Peyer's patch (tissue), 4 donors: ENCODE measurements around the gene EHBP1.

Experiments
- POLR2A ChIP-seq, 2 donors: fragments of 450-650 bp; IDR thresholded peaks; one replicate each; pipeline ENCODE4 v1.5.1; 2017; ENCODE audit warnings: antibody characterized with exemption in 2 of 2, mild to moderate bottlenecking in 2 of 2, moderate library complexity in 2 of 2
- TF ChIP-seq, protein P1 (sequence below), 6 experiments: fragments of 450-650 bp in 4 of 6; fragments of 200-600 bp in 2 of 6; sonication (generic) in 1 of 6; IDR thresholded peaks; one replicate each; pipeline ENCODE4 v1.5.1; 2017 to 2019; ENCODE audit warnings: antibody characterized with exemption in 6 of 6, mild to moderate bottlenecking in 3 of 6, moderate library complexity in 1 of 6

DNA sequence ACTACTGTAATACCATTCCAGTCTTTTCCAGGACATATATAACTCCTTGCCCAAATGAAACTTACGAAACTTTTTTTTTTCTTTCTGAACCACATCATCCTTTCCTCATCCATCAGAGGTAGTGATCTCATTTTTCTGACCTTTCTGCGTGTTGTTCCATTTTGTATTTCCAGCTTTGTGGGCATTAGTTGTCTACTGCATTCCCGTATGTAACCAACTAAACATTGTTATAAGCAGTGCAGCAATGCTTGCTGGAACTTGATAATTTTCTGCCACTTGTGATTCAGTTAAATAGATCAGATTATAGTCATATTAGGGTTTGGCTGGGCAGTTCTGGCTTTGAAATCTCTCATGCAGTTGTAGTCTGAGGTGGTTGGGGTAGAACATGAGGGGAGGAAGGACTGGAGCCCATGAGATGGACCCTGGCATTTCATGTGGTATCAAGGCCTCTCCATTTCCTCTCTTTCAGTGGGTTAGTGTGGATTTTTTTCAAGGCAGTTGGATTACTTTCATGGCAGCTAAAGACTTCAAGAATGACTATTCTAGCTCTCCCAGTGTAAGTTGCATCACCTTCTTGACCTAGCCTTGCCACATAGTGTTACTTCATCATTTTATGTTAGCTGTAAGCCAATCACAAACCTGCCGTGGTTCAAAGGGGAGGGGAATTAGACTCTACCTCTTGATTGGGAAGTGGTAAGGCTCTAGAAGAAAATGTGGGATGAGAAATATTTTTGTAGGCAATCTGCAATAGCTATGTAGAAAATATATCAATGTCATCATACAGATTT, 80.5 kb downstream of the EHBP1 start:
- TF ChIP-seq, protein P1, sequence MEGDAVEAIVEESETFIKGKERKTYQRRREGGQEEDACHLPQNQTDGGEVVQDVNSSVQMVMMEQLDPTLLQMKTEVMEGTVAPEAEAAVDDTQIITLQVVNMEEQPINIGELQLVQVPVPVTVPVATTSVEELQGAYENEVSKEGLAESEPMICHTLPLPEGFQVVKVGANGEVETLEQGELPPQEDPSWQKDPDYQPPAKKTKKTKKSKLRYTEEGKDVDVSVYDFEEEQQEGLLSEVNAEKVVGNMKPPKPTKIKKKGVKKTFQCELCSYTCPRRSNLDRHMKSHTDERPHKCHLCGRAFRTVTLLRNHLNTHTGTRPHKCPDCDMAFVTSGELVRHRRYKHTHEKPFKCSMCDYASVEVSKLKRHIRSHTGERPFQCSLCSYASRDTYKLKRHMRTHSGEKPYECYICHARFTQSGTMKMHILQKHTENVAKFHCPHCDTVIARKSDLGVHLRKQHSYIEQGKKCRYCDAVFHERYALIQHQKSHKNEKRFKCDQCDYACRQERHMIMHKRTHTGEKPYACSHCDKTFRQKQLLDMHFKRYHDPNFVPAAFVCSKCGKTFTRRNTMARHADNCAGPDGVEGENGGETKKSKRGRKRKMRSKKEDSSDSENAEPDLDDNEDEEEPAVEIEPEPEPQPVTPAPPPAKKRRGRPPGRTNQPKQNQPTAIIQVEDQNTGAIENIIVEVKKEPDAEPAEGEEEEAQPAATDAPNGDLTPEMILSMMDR (IDR thresholded peaks at IDR 0.05) = no peak
- TF ChIP-seq POLR2A (IDR thresholded peaks at IDR 0.05) = no peak
